Stimulated activated CD8-positive, alpha-beta memory T cell treated with anti-CD3 and anti-CD28 coated beads, Interleukin-4, amount 100 ng/mL, for 4 hours (primary cell): ENCODE measurements around the gene OR2A42.
"Not testable (repeated sequence)": the region's sequence is repeated elsewhere in the genome, so short reads cannot be mapped to it uniquely, and the experiment has no call there.

Experiments used
- DNase-seq, 2 donors: peaks; one replicate each; pipeline ENCODE4 v3.0.0-alpha.2; 2020; ENCODE audit warnings: low read depth in 2 of 2, low spot score in 1 of 2

OR2A42 gene

GRCh38 chr7:144239365-144239764, at the start of gene OR2A42:
OR2A42 (minus strand) TSS chr7:144239605; CDS start chr7:144232843, 6,762 bp downstream.
- DNase-seq, result not testable (repeated sequence)

- DNase-seq, result not testable (repeated sequence)
Measured at GRCh38 chr7:144287171-144287784, 47.9 kb upstream of the OR2A42 start.

- DNase-seq, result not testable (repeated sequence)
Measured at GRCh38 chr7:144283716-144284115, 44.3 kb upstream of the OR2A42 start.

DNA sequence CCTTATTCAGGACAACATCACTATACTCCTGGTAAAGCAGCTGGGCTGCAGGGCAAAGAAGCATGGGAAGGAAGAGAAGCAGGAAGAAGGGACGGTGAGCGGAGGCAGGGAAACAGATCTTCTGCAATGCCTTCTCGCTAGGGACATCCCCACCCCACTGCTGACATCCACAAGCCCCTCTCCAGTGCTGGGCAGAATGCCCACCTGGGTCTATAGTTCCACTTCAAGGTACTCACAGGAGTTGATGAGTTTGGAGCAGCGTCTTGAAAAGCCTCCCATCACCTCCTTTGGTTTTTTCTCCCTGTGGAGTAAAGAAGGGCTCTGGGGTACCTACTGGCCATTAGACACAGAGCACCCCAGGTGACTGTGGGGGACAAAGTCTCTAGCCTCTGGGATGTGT, 43.1 kb upstream of the OR2A42 start:
- not testable (repeated sequence) for DNase-seq

- DNase-seq, result not testable (repeated sequence)
Measured at GRCh38 chr7:144281981-144282380, 42.6 kb upstream of the OR2A42 start.

- DNase-seq, result not testable (repeated sequence)
Measured at GRCh38 chr7:144280010-144280409, 40.6 kb upstream of the OR2A42 start.

DNA sequence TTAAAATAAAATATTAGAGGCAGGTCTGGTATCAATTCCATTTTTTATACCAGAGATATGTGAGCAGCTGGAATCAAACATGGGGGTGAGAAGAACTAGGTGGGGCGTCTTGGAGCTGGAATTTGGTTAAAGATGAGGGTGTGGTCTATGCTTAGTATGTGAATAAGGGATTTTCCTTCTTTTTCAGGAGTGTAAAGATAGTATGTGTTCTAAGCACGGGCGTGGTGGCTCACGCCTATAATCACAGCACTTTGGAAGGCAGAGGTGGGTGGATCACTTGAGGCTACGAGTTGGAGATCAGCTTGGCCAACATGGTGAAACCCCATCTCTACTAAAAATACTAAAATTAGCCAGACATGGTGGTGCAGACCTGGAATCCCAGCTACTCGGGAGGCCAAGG, 35.9 kb upstream of the OR2A42 start:
- not testable (repeated sequence) for DNase-seq

DNA sequence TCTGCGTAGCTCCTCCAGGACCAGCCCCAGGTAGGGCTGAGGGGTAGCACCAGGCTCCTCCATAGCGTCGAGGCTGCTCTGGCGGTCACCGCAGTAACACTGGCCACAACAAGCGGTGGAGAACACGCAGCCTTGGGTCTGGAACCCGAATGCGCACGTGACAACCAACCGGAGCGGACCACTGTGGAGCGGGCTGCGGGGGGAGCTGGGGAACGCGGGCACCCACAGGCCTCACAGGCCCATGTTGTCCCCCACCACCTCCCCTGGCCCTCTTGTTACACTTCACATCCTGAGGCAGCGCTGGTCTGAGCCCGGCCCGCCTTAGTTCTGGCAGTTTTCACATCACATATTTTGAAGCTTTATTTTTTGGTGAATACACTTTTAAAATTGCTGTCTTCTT, 29.8 kb upstream of the OR2A42 start, which contains the start of gene CTAGE8:
Gene CTAGE8 (minus strand): TSS at position 101 of the 400 bp plus-strand sequence. CDS start 38 bp downstream, at position 63.
- not testable (repeated sequence) for DNase-seq

DNA sequence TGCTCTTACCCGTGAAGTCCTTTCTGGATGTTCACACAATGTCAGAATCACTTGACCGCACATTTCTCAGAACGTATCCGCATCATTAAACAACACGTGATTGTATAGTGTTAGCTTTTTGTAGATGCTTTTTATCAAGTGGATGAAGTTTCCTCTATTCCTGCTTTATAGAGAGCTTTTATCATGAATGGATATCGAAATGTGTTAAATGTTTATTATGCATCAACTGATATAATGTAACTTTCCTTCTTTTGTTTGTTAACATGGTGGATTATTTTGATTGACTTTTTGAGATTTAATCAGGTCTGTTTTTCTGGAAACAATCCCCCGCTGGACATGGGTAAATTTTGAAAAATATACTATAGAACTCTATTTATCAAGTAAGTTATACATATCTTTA, 25.3 kb upstream of the OR2A42 start, which contains the start of gene OR2A7:
Gene OR2A7 (minus strand): TSS at position 101 of the 400 bp plus-strand sequence. CDS start 5,164 bp downstream, outside the sequence.
- DNase-seq, result not testable (repeated sequence)

GRCh38 chr7:144262128-144262527, 22.7 kb upstream of the OR2A42 start:
- DNase-seq, result not testable (repeated sequence)

DNA sequence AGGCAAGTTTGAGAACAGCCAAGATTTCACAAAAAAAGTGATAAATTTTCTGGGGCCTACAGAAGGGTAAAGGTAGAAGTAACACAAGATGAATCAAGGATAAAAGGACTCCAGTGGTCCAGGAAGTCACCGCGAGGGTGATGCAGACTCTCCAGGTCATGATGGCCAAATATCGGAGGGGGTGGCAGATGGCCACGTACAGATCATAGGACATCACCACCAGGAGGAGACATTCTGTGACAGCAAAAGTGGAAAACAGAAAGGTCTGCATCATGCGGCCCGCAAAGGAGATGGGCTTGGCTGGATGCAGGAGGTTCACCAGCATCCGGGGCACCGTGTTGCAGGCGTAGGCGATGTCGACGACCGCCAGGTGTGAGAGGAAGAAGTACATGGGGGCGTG, 19.7 kb upstream of the OR2A42 start:
- not testable (repeated sequence) for DNase-seq

DNA sequence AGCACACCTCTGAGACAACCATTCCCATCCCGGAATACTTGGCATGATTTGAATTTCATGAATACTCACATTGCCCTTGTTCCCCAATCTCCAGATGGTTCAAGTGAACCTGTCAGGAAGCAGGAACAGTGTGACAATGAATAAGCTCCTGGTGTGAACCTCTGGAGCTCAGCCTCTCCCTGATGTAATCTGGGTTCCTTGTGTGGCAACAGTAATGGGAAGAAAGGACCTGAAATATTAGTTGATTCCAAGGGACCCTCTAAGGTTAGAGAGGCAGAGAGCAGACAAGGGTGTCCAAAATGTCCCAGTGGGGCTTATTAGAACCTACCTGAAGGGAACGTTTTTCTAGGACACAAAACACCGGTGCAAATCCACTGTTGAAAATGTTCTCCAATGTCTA, 16.7 kb upstream of the OR2A42 start:
- DNase-seq, result no peak

DNA sequence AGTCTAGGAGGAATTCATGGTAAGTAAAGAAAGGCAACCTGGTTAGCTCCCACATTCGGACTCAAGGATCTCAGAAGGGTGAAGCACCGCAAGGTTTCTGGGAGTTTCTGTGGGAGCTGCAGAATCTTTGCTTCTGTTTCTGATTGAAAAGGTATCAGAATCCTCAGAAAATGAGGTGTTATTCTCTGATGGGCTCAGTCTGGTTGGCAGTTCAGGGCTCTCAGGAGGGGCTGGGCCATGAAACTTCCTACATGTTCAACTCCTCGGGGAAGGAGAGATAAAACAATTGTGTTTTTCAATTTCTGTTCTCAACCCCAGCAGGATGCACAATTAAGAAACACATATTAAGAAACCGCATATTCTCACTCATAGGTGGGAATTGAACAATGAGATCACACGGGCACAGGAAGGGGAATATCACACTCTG, 16.1 kb upstream of the OR2A42 start:
- no peak for DNase-seq

- DNase-seq, result not testable (repeated sequence)
Measured at GRCh38 chr7:144252307-144252706, 12.9 kb upstream of the OR2A42 start.

- not testable (repeated sequence) for DNase-seq
Measured at GRCh38 chr7:144247674-144248330, 8.4 kb upstream of the OR2A42 start.

GRCh38 chr7:144246967-144247366, 7.6 kb upstream of the OR2A42 start:
- DNase-seq, result not testable (repeated sequence)

- DNase-seq, result not testable (repeated sequence)
Measured at GRCh38 chr7:144245372-144245771, 6.0 kb upstream of the OR2A42 start.

DNA sequence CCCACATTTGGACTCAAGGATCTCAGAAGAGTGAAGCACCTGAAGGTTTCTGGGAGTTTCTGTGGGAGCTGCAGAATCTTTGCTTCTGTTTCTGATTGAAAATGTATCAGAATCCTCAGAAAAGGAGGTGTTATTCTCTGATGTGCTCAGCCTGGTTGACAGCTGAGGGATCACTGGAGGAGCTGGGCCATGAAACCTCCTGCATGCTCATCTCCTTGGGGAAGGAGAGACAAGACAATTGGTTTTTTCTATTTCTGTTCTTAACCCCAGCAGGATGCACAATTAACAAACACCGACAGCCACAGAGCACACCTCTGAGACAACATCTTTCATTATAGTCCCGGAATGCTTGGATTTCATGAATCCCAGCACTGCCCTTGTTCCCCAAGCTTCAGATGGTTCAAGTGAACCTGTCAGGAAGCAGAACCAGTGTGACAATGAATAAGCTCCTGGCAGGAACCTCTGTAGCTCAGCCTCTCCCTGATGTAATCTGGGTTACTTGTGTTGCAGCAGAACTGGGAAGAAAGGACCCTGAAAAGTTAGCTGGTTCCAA, 799 bp downstream of the OR2A42 start:
- not testable (repeated sequence) for DNase-seq

DNA sequence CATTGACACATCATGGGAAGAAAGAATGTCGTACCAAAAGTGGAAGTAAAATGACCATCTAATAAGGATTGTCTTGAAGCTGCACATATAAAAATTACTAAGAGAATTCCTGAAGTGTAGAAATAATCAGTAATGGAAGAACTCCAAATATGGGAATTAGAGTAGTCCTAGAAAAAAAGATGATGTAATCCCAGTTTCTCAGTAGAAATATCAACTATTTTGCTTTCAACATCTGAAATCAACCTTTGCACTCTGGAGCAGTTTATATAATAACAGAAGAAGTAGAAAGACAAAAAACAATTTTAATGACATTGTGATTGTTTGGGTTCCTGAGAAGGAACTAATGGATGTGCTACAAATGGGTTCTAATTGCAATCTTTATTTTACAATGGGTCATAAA, 6.4 kb downstream of the OR2A42 start:
- not testable (repeated sequence) for DNase-seq

DNA sequence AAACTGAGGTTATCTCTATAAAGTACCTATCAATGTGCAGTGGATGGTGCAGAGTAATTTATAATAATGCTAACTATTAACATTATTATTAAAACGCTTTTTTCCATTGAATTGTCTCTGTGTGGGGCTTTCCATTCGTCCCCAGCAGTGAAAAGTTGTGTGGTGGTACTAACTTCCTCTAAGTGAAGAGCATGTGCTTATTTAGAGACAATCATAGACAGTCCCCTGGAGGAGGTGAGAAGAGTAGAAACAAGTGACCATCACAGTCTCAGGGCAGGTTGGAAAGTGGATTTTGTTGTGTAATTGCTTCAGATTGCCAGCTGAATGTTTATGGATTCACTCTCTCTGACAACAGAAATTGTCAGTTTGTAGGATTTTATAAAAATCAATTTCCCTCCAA, 8.4 kb downstream of the OR2A42 start:
- DNase-seq, result not testable (repeated sequence)

DNA sequence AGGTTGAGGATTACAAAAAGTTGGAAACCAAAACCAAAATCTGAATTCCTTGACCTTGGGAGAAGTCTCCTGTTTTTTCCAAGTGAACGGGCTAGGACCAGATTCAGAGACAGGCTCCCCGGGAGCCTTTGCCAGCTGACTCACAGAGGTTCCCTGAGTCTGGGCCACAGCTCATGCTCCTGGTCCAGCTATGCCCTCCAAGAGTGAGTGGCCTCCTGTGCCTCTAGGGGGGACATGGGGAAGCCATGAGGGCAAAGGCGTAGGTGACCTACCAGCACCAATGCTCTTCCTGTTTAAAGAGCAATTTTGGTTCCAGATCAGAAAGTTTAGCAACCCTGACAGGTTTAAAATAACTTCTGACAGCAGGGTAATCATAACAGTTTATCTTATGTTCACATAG, 10.6 kb downstream of the OR2A42 start:
- DNase-seq, result not testable (repeated sequence)

DNA sequence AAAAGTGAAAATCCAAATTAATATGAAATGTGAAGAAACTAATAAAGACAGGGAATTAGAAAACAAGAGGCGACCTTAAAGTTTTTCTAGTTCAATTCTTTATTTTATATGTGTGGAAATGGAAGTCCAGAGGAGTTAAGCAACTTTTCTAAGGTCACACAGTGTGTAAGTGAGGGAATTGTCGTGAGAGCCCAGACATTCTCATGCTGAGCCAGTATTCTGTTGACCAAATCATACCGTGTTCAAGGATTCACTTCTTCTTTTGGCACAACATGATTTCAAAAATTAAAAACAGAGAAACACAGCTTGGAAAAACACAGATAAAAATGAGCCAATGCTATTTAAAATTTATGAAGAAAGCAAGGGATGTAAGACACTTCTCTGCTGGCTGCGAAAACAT, 12.5 kb downstream of the OR2A42 start:
- not testable (repeated sequence) for DNase-seq
